H9 (cell line): ENCODE data around the gene DAB2IP. TPM values are rescaled to one million over a fixed set of nuclear protein-coding genes. Genes with fewer than 3 reads are reported as not detected.

Source experiments
- DNase-seq: peaks from one replicate; pipeline ENCODE4 v3.0.0-alpha.2; 2017
- H2AFZ ChIP-seq: one replicate; pipeline ENCODE4 v1.6.1; 2013; ENCODE audit warnings: mild to moderate bottlenecking, low read length, control low read depth, moderate library complexity
- H2AK5ac ChIP-seq: 2 replicates; pipeline ENCODE4 v1.6.1; 2013; ENCODE audit warnings: low read length, control low read depth, mixed read lengths; ENCODE audit not compliant: insufficient read length
- H2BK120ac ChIP-seq: one replicate; pipeline ENCODE4 v1.6.1; 2013; ENCODE audit warnings: low read depth, mild to moderate bottlenecking, low read length, control low read depth, inconsistent platforms; ENCODE audit not compliant: poor library complexity, severe bottlenecking
- H2BK12ac ChIP-seq: 2 replicates; pipeline ENCODE4 v1.6.1; 2013; ENCODE audit warnings: low read length, control low read depth, mixed read lengths, low read depth; ENCODE audit not compliant: insufficient read length
- H2BK15ac ChIP-seq: 2 replicates; pipeline ENCODE4 v1.6.1; 2013; ENCODE audit warnings: low read depth, low read length, control low read depth
- H2BK20ac ChIP-seq: one replicate; pipeline ENCODE4 v1.6.1; 2013; ENCODE audit warnings: low read depth, mild to moderate bottlenecking, low read length, control low read depth, inconsistent platforms; ENCODE audit not compliant: poor library complexity, severe bottlenecking
- H2BK5ac ChIP-seq: 2 replicates; pipeline ENCODE4 v1.6.1; 2013; ENCODE audit warnings: low read length, control low read depth, mixed read lengths; ENCODE audit not compliant: insufficient read length
- H3K14ac ChIP-seq: 2 replicates; pipeline ENCODE4 v1.6.1; 2013; ENCODE audit warnings: low read length, control low read depth; ENCODE audit not compliant: insufficient read depth
- H3K18ac ChIP-seq: 2 replicates; pipeline ENCODE4 v1.6.1; 2013; ENCODE audit warnings: low read depth, mild to moderate bottlenecking, mixed read lengths, low read length, control low read depth; ENCODE audit not compliant: insufficient read length
- H3K23ac ChIP-seq: 2 replicates; pipeline ENCODE4 v1.6.1; 2013; ENCODE audit warnings: low read length, control low read depth, mixed read lengths, low read depth; ENCODE audit not compliant: insufficient read length
- H3K23me2 ChIP-seq: 2 replicates; pipeline ENCODE4 v1.6.1; 2013; ENCODE audit warnings: low read depth, mild to moderate bottlenecking, mixed read lengths, low read length, control low read depth; ENCODE audit not compliant: insufficient read length, poor library complexity, severe bottlenecking
- H3K27ac ChIP-seq: 2 replicates; pipeline ENCODE4 v1.5.1; 2013; ENCODE audit warnings: low read length, control low read depth, mixed read lengths, low read depth; ENCODE audit not compliant: insufficient read length
- H3K27me3 ChIP-seq: 2 replicates; pipeline ENCODE4 v1.6.1; 2013; ENCODE audit warnings: low read length, control low read depth, inconsistent platforms; ENCODE audit not compliant: insufficient read depth
- H3K4ac ChIP-seq: 2 replicates; pipeline ENCODE4 v1.6.1; 2013; ENCODE audit warnings: low read depth, mild to moderate bottlenecking, control low read depth, inconsistent platforms, low read length, moderate library complexity
- H3K4me1 ChIP-seq: 2 replicates; pipeline ENCODE4 v1.6.1; 2013; ENCODE audit warnings: low read length, control low read depth, inconsistent platforms; ENCODE audit not compliant: insufficient read depth
- H3K4me2 ChIP-seq: 2 replicates; pipeline ENCODE4 v1.6.1; 2013; ENCODE audit warnings: low read length, control low read depth, mixed read lengths; ENCODE audit not compliant: insufficient read length, insufficient read depth
- H3K56ac ChIP-seq: 2 replicates; pipeline ENCODE4 v1.6.1; 2013; ENCODE audit warnings: low read depth, mild to moderate bottlenecking, mixed read lengths, low read length, control low read depth; ENCODE audit not compliant: insufficient read length
- H3K79me1 ChIP-seq: 2 replicates; pipeline ENCODE4 v1.6.1; 2013; ENCODE audit warnings: low read depth, mild to moderate bottlenecking, moderate library complexity, low read length, control low read depth, inconsistent platforms; ENCODE audit not compliant: insufficient read depth, poor library complexity, severe bottlenecking
- H3K79me2 ChIP-seq: 2 replicates; pipeline ENCODE4 v1.6.1; 2013; ENCODE audit warnings: low read length, control low read depth, inconsistent platforms; ENCODE audit not compliant: insufficient read depth
- H3K9ac ChIP-seq: 2 replicates; pipeline ENCODE4 v1.6.1; 2013; ENCODE audit warnings: low read length, control low read depth, mixed read lengths; ENCODE audit not compliant: insufficient read length; ENCODE audit errors: extremely low read depth
- H3K9me3 ChIP-seq: one replicate; pipeline ENCODE4 v1.6.1; 2013; ENCODE audit warnings: low read depth, low read length, inconsistent platforms; ENCODE audit not compliant: control insufficient read depth
- H3T11ph ChIP-seq: one replicate; pipeline ENCODE4 v1.6.1; 2013; ENCODE audit warnings: mild to moderate bottlenecking, low read length, control low read depth, inconsistent platforms
- H4K20me1 ChIP-seq: one replicate; pipeline ENCODE4 v1.6.1; 2013; ENCODE audit not compliant: control insufficient read depth, insufficient read length, insufficient read depth
- H4K5ac ChIP-seq: 2 replicates; pipeline ENCODE4 v1.6.1; 2013; ENCODE audit warnings: low read depth, mild to moderate bottlenecking, mixed read lengths, low read length, control low read depth; ENCODE audit not compliant: insufficient read length
- H4K8ac ChIP-seq: replicated peaks from 2 replicates; pipeline ENCODE4 v1.6.1; 2013; ENCODE audit warnings: low read length, control low read depth, mixed read lengths, low read depth; ENCODE audit not compliant: insufficient read length
- H4K91ac ChIP-seq: 2 replicates; pipeline ENCODE4 v1.6.1; 2013; ENCODE audit warnings: low read depth, mild to moderate bottlenecking, moderate library complexity, mixed read lengths, low read length, control low read depth; ENCODE audit not compliant: insufficient read length
- H3K27ac Mint-ChIP-seq, 3 experiments: 2 replicates in 2 of 3; 3 replicates in 1 of 3; pipeline ENCODE4 v1.8.0; 2020 to 2021; ENCODE audit warnings: mixed read lengths in 3 of 3, mild to moderate bottlenecking in 1 of 3, moderate library complexity in 1 of 3
- H3K27me3 Mint-ChIP-seq: 2 replicates; pipeline ENCODE4 v1.8.0; 2021; ENCODE audit warnings: low read depth, mild to moderate bottlenecking, moderate library complexity, mixed read lengths
- H3K36me3 Mint-ChIP-seq, 3 experiments: 2 replicates in 2 of 3; 3 replicates in 1 of 3; pipeline ENCODE4 v1.8.0; 2020 to 2021; ENCODE audit warnings: low read depth in 3 of 3, mixed read lengths in 3 of 3; ENCODE audit not compliant: insufficient read depth in 1 of 3
- H3K4me1 Mint-ChIP-seq, 2 experiments: 2 replicates each; pipeline ENCODE4 v1.8.0; 2020; ENCODE audit warnings: mixed read lengths in 2 of 2
- H3K4me3 Mint-ChIP-seq, 2 experiments: 2 replicates in 1 of 2; 3 replicates in 1 of 2; pipeline ENCODE4 v1.8.0; 2020 to 2021; ENCODE audit warnings: mild to moderate bottlenecking in 2 of 2, mixed read lengths in 2 of 2, moderate library complexity in 1 of 2
- H3K9me3 Mint-ChIP-seq, 2 experiments: 2 replicates in 1 of 2; 3 replicates in 1 of 2; pipeline ENCODE4 v1.8.0; 2020; ENCODE audit warnings: mild to moderate bottlenecking in 2 of 2, mixed read lengths in 2 of 2, moderate library complexity in 1 of 2
- CTCF ChIP-seq: fragments of 200-600 bp; sonication (generic); conservative IDR thresholded peaks from 3 replicates; pipeline ENCODE4 v1.8.0; 2021; ENCODE audit warnings: antibody characterized with exemption, mild to moderate bottlenecking
- WGBS: extraction: QIAGEN DNeasy Blood & Tissue Kit; methylation state at CpG from one replicate; pipeline ENCODE4 v1.1.7; 2013; ENCODE audit warnings: missing lambda C conversion rate, low lambda C conversion rate, mixed read lengths; ENCODE audit not compliant: insufficient read length; ENCODE audit errors: extremely low coverage; 5-methylcytosine and 5-hydroxymethylcytosine counted together
- total RNA-seq: library from RNA; stranded (reverse); gene quantifications from 2 replicates; pipeline ENCODE4 v1.2.1, GENCODE V29; 2021

The DAB2IP gene
- total RNA-seq, 1 experiment from 2014 or later = 22.6 TPM

- Mint-ChIP-seq H3K27me3 (peaks cover 37% of the 10 kb centered on the region), H3K36me3 (peaks cover 0 to 2% (median 0%) of the 10 kb centered on the region in 3 experiments; a peak in 2 of 7 replicates), H3K27ac (peak overlapping the region in 2 of 3 experiments; percentile 12 to 16; a peak in 2 of 7 replicates), H3K4me3 (peak overlapping the region; percentile 63 to 79), H3K9me3 (no peaks in the 10 kb centered on the region), H3K4me1 (peaks cover 56 to 72% of the 10 kb centered on the region in 2 experiments)
- TF ChIP-seq CTCF = no peak
- no peak overlapping the region for H2AK5ac ChIP-seq
- DNase-seq = peak; percentile 92
- no peak overlapping the region for H2BK5ac ChIP-seq
- H3T11ph ChIP-seq = no peak overlapping the region
- no peak overlapping the region for H4K91ac ChIP-seq
- no peak overlapping the region for H2BK15ac ChIP-seq
- H3K79me2 ChIP-seq = peaks cover 3% of the 10 kb centered on the region; the same call in 1 of the 2 replicates
- H3K23ac ChIP-seq = no peak overlapping the region
- H4K8ac ChIP-seq = no peak overlapping the region
- no peaks in the 10 kb centered on the region for H3K9me3 ChIP-seq
- H4K20me1 ChIP-seq = no peaks in the 10 kb centered on the region
- H2BK120ac ChIP-seq = no peak overlapping the region
- H4K5ac ChIP-seq = no peak overlapping the region
- no peak overlapping the region for H3K4ac ChIP-seq
- H3K14ac ChIP-seq = no peak overlapping the region
- H2BK12ac ChIP-seq = no peak overlapping the region
- H2BK20ac ChIP-seq = no peak overlapping the region
- H3K79me1 ChIP-seq = no peaks in the 10 kb centered on the region
- no peak overlapping the region for H2AFZ ChIP-seq
- H3K4me1 ChIP-seq = peaks cover 6% of the 10 kb centered on the region; the same call in 1 of the 2 replicates
- H3K18ac ChIP-seq = no peak overlapping the region
- no peak overlapping the region for H3K27ac ChIP-seq
- H3K4me2 ChIP-seq = peak overlapping the region; percentile 7
- no peak overlapping the region for H3K9ac ChIP-seq
- H3K27me3 ChIP-seq = no peaks in the 10 kb centered on the region
- H3K56ac ChIP-seq = no peak overlapping the region
- H3K23me2 ChIP-seq = peaks cover 13% of the 10 kb centered on the region
- WGBS = no CpG with 5 or more reads among the region's 15 CpGs
Measured at GRCh38 chr9:121650217-121651007, 1.0 kb upstream of the DAB2IP start.
